Measurements from ENCODE around the gene LIN28B.

DNA sequence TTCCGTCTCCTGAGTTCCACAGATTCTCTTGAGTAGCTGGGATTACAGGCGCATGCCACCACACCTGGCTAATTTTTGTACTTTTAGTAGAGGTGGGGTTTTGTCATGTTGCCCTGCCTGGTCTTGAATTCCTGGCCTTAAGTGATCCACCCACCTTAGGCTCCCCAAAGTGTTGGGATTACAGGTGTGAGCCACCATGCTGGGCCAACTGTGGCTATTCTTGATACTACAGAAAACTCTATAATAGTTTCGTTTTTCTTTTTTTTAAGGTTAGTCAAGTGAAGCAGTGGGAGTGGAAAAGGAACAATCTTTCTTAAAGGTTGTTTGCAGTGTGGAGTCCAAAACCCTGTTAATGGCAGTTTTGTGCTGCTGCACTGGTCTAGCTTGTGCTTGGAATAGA, 138.2 kb downstream of the LIN28B start:
- no peak for TF ChIP-seq POLR2A (IDR thresholded peaks at IDR 0.05)
- TF ChIP-seq, protein P1, sequence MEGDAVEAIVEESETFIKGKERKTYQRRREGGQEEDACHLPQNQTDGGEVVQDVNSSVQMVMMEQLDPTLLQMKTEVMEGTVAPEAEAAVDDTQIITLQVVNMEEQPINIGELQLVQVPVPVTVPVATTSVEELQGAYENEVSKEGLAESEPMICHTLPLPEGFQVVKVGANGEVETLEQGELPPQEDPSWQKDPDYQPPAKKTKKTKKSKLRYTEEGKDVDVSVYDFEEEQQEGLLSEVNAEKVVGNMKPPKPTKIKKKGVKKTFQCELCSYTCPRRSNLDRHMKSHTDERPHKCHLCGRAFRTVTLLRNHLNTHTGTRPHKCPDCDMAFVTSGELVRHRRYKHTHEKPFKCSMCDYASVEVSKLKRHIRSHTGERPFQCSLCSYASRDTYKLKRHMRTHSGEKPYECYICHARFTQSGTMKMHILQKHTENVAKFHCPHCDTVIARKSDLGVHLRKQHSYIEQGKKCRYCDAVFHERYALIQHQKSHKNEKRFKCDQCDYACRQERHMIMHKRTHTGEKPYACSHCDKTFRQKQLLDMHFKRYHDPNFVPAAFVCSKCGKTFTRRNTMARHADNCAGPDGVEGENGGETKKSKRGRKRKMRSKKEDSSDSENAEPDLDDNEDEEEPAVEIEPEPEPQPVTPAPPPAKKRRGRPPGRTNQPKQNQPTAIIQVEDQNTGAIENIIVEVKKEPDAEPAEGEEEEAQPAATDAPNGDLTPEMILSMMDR (IDR thresholded peaks at IDR 0.05): no peak

Data from adrenal gland (tissue), 5 donors.